T-helper 1 cell (primary cell): Measurements from ENCODE around the gene CXorf65.

Experiments used
- DNase-seq, 5 donors: peaks; one replicate each; pipeline ENCODE4 v3.0.0-alpha.2; 2012 to 2020

CXorf65 gene

DNA sequence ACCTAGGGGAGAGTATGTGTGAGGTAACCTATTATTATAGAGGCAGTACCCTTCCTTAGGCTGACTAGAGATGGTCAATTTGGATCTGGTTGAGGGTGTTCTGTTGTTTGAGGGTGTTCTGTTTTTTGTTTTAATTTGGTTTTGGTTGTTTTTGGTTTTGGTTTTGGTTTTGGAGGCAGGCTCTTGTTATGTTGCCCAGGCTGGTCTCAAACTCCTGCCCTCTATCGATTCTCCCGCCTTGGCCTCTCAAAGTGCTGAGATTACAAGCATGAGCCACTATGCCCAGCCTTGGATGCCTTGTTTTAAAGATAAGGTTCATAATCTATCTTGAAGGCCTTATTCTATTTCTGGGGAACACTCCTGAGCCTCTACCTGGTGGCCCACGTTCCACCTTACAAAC is 912 bp downstream of the CXorf65 start:
- DNase-seq: peak in 1 of 5 donors; percentile 32

DNA sequence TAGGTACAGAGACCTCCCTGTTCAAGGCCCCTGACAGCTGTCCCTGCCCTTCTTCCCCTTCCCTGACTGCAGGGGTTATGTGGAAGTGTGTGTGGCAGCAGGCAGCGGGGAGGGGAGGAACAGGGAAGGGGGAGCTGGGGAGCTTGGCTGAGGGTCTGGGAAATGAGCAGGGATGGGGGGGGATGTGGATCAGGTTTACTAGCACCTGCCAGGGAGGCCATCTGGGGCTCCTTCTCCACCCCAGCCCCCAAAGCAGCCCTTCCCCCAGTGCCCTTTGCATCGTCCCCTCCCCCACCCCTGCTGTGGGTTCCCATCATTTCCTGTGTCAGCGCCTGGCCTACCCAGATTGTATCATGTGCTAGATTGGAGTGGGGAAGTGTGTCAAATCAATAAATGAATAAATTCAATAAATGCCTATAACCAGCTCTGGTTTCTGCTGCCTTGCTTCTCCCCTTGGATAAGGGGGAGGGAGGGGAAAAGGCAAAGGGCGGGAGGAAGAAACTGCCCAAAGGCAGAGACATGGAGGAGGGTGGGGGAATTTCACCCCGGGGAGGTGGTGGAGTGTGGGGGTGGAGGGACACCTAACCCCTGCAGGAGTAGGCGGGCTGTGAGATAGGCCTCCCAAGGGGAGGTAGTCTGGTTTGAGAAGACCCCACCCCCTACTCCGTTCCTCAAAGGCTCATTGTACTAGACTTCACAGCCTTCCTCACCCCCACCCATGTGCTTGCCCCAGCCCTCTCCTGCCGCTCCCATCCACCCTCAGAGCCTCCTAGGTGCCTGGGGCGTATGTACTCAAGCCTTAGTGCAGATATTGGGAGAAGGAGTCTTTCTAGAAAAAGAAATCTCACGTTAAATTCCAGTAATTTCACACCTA is 3.2 kb downstream of the CXorf65 start:
- DNase-seq: peak in 4 of 5 donors; percentile 30 to 60 (median 44)

DNA sequence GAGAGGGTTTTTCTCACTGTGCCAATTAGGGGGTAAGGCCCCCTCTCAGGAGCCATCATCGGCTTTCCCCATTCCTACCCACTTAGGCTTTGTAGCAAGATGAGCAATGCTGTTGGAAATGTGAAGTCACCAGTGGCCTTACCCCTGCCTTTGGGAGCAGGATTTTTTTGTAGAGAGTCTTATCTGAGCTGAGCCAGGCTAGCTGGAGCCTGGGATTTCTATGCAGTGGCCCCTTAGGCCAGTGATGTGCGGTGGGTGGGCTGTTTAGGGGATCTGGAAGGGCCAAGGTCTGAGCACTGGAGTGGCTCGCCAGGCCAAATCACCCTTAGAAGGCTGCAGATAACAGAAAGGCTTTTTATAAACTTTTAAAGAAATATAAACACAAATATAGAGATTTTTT is 4.2 kb downstream of the CXorf65 start:
- DNase-seq: no peak

DNA sequence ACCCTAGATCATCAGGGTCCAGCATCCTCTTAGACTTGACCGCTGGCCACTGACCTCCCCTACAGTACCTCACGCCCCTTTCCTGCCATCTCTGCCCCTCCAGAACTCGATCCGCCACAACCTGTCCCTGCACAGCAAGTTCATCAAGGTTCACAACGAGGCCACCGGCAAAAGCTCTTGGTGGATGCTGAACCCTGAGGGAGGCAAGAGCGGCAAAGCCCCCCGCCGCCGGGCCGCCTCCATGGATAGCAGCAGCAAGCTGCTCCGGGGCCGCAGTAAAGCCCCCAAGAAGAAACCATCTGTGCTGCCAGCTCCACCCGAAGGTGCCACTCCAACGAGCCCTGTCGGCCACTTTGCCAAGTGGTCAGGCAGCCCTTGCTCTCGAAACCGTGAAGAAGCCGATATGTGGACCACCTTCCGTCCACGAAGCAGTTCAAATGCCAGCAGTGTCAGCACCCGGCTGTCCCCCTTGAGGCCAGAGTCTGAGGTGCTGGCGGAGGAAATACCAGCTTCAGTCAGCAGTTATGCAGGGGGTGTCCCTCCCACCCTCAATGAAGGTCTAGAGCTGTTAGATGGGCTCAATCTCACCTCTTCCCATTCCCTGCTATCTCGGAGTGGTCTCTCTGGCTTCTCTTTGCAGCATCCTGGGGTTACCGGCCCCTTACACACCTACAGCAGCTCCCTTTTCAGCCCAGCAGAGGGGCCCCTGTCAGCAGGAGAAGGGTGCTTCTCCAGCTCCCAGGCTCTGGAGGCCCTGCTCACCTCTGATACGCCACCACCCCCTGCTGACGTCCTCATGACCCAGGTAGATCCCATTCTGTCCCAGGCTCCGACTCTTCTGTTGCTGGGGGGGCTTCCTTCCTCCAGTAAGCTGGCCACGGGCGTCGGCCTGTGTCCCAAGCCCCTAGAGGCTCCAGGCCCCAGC is 5.7 kb downstream of the CXorf65 start:
- no peak for DNase-seq

DNA sequence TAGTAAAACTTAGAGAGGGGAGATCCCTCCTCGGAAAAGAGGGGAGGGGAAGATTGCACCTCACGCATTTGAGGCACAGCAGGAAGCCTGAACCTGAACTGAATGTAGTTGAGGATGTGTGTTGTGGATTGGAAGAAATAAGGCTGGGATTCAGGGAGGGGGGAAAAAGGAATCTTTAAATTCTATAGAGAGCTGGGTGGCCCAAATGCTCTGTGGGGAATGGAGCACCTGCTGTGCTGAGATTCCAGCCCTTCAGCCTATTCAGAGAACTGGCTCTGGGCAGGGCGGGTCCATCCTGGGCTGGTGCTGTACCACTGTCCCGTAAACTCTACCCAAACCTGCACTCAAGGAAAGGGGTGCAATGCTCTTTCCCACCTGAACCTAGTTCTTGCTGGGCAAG is 6.8 kb downstream of the CXorf65 start:
- DNase-seq: no peak

DNA sequence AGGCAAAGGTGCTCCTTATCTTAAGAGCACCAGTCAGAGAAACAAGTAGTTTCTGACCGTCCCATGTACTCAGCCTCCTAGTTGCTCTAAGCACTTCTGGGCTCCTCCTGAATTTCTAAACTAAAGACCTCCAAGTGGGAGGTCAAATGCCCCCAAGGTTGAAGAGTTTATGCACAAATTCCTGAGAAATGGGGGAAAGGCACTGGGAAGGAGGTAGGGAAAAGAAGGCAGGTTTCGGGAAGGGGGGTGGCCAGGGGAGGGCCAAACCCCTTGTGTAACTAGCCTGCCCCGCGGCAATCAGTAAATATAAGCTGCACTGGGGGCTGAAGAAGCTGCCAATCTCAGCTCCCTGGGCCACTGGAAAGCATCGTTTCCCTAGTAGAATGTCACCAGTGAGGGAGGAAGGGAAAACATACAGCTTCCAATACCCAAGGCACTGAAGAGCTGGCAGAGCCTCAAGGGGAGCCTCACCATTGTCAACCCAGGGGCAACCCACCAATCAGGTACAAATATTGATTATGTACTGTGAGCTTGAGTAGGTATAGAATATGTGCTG is 7.5 kb downstream of the CXorf65 start:
- DNase-seq: no peak

DNA sequence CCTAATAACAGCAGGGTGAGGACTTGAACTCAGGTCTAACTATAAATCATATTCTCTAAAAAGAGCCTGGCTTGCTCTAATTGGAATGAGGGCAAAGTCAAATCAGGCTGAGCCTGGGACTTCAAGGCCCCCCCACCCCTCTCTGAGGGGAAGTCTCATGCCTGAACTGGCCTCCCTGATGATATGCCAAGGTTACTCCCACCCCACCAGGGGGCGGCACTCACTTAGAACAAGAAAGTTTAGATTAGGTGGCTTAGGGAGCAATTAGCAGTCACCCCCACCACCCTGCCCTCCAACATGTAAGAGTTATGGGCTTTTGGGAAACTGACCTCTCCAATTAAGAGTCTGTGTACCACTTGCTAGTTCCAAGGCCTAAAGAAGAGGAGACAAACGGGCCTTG is 8.2 kb downstream of the CXorf65 start:
- peak; percentile 56 to 76 (median 71) for DNase-seq

DNA sequence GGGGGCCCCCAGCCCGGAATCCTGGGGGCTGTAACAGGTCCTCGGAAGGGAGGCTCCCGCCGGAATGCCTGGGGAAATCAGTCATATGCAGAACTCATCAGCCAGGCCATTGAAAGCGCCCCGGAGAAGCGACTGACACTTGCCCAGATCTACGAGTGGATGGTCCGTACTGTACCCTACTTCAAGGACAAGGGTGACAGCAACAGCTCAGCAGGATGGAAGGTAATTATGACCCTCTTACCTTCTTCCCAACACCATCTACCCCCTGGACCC is 9.8 kb downstream of the CXorf65 start:
- DNase-seq: no peak

DNA sequence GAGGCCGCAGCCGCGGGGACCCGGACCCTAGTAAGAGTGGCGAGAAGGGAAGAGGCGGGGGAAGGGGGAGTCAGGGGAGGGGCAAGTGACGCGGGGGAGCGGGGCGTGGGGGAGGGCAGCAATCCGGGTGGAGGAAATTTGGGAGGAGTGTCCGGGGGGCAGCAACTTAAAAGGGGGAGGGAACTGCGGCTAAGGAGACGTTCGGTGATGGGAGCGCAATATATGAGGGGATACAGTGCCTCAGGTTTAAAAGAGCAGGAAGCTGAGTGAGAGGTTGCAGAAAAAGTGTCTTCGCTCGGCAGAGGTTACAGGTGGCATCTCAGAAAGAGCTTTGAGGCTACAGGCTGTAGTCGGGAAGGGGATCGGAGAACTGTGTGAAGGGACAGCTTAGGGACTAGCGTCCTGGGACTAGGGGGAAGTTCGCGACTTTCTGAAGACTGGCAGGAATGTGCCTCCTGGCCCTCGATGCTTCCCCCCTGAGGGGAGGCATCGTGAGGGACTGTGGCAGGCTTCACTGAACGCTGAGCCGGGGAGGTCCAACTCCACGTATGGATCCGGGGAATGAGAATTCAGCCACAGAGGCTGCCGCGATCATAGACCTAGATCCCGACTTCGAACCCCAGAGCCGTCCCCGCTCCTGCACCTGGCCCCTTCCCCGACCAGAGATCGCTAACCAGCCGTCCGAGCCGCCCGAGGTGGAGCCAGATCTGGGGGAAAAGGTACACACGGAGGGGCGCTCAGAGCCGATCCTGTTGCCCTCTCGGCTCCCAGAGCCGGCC is 10.4 kb downstream of the CXorf65 start:
- DNase-seq: peak in 1 of 5 donors; percentile 57

DNA sequence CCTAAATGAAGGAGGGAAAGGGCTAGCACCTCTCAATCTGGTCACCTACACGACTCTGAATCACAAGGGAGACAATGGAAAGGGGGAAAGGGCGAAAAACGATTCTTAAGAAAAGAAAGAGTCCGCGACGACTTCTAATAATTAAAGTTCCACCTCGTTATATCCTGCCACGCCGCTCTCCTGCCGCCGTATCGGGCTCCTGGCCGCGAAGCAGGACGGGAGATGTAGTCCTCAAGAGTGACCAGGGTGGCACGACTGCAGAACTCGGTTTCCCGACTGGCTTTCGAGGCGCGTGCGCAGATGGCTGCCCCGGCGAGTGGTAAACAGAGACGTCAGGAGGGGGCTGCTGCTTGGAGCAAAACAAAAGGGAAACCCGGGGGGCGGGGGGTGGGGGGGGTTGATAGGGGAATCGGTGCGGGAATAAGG is 11.0 kb downstream of the CXorf65 start, which contains the start of gene FOXO4:
Gene FOXO4 (plus strand): TSS at position 297 of the 426 bp plus-strand sequence. CDS start 678 bp downstream, outside the sequence.
- peak; percentile 75 to 87 (median 83) for DNase-seq

DNA sequence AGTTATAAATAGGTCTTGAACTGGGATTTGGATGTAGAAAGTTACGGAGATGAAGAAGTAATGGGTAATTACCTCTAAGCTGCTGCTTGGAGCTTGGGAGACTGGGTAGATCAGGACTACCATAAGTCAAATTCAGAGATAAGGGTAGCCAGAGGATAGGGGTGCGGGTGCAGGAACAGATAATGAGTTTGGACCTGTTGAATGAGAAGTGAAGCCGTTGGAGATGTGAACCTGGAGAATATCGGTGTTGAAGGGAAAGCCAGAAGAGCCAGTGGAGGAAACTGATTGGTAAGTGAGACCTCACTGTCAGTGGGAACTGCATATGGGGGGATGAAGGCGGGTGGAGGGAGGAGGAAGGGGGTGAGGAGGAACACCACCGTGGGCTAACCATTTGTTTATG is 11.5 kb downstream of the CXorf65 start:
- DNase-seq: no peak

DNA sequence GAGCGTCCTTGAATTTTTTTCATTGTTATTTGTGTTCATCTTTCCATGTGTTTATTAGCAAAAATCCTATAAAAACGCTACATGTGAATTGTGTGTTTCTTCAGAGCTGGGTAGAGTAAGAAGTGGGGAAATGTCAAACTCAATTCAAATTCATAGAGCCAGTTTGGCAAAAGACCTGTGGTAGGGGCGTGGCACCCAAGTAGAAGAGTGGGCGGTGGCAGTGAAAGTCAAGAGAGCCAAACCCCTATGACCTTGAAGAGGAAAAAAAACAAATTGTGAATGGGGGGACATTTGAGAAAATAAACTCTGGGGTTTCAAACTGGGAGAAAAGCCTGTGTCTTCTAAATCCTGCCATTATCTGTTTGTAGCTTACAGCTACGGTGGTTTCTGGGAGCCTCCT is 15.3 kb downstream of the CXorf65 start:
- no peak for DNase-seq

DNA sequence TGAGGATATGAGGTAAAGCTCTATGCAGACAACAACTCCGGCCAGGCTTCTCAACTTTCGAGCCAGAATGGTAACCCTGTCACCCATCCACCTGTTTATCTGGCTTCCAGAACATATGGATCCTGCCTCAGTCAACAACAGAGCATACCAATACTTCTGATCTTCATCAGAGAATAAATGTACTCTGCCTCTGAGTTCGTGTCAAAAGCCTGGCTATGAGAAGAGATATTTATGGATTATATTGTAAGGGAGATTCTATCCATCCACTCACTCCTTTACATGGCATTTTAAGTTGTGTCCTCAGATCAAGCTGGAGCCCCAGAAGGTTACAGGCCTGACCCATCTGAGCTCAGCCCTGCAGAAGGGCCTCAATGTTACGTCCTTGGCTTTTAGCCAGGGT is 20.6 kb downstream of the CXorf65 start:
- DNase-seq: no peak

DNA sequence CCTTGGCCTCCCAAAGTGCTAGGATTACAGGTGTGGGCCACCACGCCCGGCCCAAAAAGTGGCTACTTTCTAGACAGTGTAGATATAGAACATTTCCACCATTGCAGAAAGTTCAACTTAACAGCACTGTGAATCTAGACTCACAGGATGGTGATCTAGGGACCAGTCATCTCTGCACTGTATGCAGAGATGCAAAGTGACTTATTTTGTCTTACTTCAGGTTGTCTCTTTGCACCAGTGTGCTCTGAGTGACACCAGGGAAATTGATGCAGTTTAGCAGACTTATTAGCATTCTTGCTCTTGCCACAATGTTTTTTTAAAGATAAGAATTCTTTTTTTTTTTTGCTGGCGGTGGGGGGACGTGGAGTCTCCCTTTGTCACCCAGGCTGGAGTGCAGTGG is 23.7 kb downstream of the CXorf65 start:
- DNase-seq: no peak

DNA sequence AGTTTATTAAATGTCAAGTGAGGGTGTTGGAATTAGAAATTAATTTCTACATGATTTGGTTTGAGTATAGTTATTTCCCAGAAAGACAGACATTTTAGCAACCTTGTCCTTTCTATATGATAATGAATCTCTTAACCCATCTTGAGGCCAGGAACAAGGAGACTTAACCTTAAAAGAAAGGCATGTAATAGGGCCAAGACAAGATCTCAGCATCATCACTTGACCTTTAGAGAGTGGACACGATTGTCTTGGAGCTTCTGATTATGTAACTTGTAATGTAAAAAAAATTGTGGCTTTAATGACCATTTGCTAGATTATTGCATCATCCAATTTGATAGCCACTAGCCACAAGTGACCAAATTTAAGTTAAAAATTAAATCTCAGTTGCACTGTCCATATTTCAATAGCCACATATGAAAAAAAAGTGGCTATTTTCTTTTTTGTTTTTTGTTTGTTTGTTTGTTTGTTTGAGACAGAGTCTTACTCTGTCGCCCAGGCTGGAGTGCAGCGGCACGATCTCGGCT is 24.4 kb downstream of the CXorf65 start:
- no peak for DNase-seq

DNA sequence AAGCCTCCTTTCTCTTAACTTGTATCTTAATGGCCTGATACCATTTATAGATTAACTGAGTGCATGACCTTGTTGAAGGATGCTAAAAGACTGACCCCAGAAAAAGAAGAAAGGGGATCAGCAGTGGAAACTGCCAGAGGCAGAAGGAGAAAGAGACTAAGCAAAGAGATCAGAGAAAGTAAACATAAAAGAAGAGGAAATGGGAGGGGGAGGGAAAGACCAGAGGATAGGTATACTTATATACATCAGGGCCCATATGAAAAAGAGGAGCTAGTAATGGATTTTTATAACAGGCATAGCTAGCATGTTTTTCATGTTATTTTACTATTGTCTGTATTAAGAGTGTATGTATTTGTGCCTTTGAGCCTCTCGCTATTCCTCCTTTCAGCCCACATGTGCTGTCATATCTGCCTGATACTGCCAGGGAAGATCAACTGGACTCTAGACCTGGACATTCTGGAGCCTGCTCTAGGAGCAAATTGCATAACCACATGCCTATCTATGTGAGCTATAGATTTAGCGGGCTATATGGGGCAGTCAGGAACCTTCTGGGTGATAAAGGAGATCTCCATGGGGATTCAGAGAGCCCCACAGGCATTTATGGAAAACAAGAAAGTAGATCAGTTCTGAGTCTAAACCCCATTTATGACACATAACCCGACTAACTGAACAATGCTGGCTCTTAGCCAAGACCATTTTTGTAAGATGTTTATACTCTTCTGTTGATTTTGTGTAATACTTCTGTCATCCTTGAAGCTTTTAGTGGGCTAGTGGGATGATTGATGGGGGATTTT is 25.0 kb downstream of the CXorf65 start:
- DNase-seq: no peak

DNA sequence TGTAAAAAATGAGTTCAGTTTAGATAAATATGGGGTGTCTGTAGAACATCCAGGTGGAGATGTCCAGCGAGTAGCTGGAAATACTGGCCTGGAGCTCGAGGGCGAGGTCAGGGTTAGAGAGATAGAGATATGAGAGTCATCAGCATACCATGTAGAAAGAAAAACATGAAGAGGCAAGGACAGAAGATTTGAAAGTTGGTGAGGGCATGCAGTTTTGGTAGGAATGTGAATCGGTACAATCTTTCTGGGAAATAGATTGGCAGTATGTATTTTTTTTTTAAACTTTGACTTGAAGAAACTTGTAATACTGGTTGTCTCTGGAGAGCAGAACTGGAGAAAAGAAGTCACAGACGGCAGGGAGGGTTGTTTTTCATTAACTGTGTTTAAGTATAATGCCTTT is 36.0 kb downstream of the CXorf65 start:
- no peak for DNase-seq

DNA sequence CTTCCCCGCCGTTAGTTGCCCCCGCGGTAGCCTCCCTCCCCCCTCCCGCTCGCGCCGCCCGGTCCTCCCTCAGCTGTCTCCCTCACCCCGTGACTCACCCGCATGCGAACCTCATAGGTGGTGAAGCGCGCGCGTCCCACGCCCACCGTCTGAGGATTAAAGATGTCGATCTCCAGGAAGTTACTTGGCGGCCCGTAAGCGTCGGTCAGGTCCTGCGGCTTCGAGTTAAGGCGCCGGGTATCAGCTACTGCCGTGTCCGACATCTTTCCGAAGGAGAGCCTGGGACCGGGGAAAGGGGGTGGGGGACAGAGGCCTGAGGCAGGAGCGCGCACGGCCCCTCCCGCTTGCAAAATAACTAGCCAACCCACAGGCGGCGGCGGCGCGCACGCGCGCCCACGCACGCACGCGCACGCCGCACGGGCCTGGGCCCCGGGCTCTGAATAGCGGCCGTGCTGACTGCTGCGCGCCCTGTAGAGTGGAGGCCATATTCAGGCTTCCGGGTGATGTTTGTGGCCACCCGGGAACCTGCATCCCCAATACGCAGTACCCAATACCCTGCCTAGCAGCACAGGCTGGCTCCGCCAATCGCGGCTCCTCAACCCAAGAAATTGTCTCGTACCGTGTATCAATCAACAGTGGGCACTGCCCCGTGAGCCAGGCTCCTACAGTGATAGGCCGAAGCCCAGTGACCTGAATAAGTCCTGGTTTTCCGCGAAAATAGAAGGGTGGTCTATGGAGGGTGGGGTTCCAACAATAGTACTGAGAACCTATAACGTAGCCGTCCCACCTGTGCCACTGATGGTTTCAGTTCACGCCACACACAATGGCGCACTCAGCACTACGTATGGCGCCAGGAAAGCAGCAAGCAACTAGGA is 38.3 kb downstream of the CXorf65 start, which contains the start of gene SNX12:
Gene SNX12 (minus strand): TSS at position 291 of the 875 bp plus-strand sequence. CDS start 28 bp downstream, at position 263.
- DNase-seq: peak; percentile 72 to 94 (median 81)

DNA sequence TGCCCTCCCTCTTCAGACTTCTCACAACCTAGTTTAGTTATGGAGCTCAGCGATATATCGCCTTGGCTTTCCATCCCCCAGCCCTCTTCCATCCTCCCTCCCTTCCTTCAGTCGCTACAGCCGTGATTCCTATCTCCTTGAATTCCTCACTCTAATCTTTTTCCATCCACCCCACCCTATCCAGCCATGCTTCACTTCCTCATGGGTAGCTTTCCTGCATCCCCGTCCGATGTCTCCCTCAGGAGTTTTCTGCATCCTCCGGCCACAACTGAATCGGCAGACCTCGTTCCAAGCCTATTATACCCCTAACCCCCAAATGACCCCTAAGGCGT is 38.9 kb downstream of the CXorf65 start:
- DNase-seq: no peak

DNA sequence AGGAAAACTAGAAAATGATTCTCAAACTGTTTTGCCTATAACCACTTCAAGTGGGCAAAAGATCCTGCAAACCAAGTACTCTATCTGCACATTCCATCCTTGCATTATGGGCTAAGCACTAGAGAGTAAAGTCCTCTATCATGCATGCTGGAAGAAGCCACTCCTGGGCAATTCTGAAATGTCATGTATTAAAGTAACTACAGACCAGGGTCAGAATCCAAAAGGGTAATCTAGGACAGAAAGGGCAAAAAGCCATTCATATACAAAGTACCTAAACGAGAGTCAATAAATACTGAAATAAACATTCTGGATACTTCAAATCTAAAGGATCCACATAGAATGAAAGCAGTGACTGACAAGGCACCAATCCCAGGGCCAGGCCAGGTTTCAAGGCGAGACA is 39.5 kb downstream of the CXorf65 start:
- no peak for DNase-seq
